ENCODE measurements around the gene SPNS2.

DNA sequence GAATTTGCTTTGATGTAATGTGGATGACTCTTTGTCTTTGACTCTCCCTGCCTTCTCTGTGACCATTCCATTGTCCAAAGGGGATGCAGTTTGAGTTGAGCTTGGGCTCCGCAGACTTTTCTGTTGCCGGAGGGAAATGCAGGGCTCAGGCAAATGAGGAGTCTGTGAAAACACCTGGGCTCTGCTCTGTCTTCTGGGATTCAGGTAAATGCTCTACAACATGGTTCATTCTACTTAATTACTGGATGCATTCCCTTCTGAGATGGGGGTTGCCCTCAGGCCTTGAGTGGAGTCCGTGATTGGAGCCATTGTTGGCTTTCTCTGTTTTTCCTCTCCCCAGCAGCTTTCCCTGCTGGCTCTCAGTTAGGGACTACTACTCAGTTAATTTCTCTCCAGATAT is 26.4 kb upstream of the SPNS2 start:
- TF ChIP-seq CTCF (IDR thresholded peaks at IDR 0.05) (no peak), POLR2A (IDR thresholded peaks at IDR 0.05) (no peak)
